Pancreas (tissue), 10 donors: ENCODE results near the gene CREBRF. TPM values are rescaled to one million over a fixed set of nuclear protein-coding genes. Genes with fewer than 3 reads are reported as not detected.

Experiments used
- ATAC-seq, 4 donors: fragments of 200-7000 bp; cut with Tn5 transposase; one replicate each; pipeline versions ENCODE4 v1.8.0 to v1.9.1; 2020; ENCODE audit warnings: mild to moderate bottlenecking in 4 of 4, moderate library complexity in 4 of 4
- DNase-seq, 6 donors: peaks; one replicate each; pipeline ENCODE4 v3.0.0-alpha.2; 2020
- FAIRE-seq: peaks from 2 replicates; lab custom pipeline; 2012; peaks lifted over from hg19 to GRCh38; lab: Jason Lieb, UNC
- H3K27ac ChIP-seq, 4 donors: fragments of 200-600 bp; sonication (generic); 1 replicate in 3 of 4; 2 replicates in 1 of 4; pipeline versions ENCODE4 v1.5.0 to v1.8.0; 2020
- H3K27me3 ChIP-seq, 4 donors: fragments of 200-600 bp; one replicate each; pipeline ENCODE4 v1.8.0; 2021
- H3K36me3 ChIP-seq, 3 donors: fragments of 200-600 bp; sonication (generic) in 1 of 3; one replicate each; pipeline versions ENCODE4 v1.5.0 to v1.8.0; 2020 to 2021
- H3K4me1 ChIP-seq, 3 donors: fragments of 200-600 bp; one replicate each; pipeline ENCODE4 v1.8.0; 2021
- H3K4me3 ChIP-seq, 4 donors: fragments of 200-600 bp; sonication (generic) in 2 of 4; one replicate each; pipeline versions ENCODE4 v1.5.0 to v1.8.0; 2020 to 2021
- H3K9me3 ChIP-seq, 4 donors: fragments of 200-600 bp; one replicate each; pipeline ENCODE4 v1.8.0; 2021
- WGBS, 2 donors: extraction: QIAGEN DNeasy Blood & Tissue Kit; methylation state at CpG; one replicate each; pipeline ENCODE4 v1.1.7; 2013; 5-methylcytosine and 5-hydroxymethylcytosine counted together
- intact Hi-C, 3 donors: fragments of 100-400 bp; cut with DNase I; formaldehyde crosslinking; loops; one replicate each; pipeline versions ENCODE4 v1.11.1 to v1.14.2; 2022
- polyA plus RNA-seq, 2 donors: library from polyadenylated mRNA; stranded (reverse); fragments of 200-250 nt; gene quantifications; one replicate each; pipeline ENCODE4 v1.2.3, GENCODE V29; 2013
- total RNA-seq, 6 donors: library from RNA; stranded (reverse); fragmentation: NEBNext Ultra II Directional in 4 of 6; extraction: Animal tissue kit (Norgen Biotek cat#: 25700) in 4 of 6; gene quantifications; one replicate each; pipeline versions ENCODE4 v1.2.1 to v1.2.4, GENCODE V29; 2021 to 2023
- TF ChIP-seq, protein P1 (sequence below), 4 donors: fragments of 200-600 bp; sonication (generic) in 3 of 4; IDR thresholded peaks; one replicate each; pipeline versions ENCODE4 v1.5.0 to v1.8.0; 2021; ENCODE audit warnings: antibody characterized with exemption in 4 of 4
- donor health status: healthy with polysubstance abuse.
- donor health status: DM: no; HTN: no; CAD: no; lungs with moderate emphysema.
- donor health status: DM: no; HTN: no; CAD: no.
- donor health status: control.
- donor health status: control.
- donor health status: Bipolar disorder and iron deficiency.
- donor health status: DM: yes; HTN: yes; CAD: no.
- donor health status: DM: no; HTN: no; CAD: no.
- donor health status: DM: no; HTN: no; CAD: no.
- donor health status: DM: yes; HTN: yes; CAD: no.

The CREBRF gene
- total and polyA plus RNA-seq, 8 donors: 3.6 to 21.4 (median 11.3) TPM

DNA sequence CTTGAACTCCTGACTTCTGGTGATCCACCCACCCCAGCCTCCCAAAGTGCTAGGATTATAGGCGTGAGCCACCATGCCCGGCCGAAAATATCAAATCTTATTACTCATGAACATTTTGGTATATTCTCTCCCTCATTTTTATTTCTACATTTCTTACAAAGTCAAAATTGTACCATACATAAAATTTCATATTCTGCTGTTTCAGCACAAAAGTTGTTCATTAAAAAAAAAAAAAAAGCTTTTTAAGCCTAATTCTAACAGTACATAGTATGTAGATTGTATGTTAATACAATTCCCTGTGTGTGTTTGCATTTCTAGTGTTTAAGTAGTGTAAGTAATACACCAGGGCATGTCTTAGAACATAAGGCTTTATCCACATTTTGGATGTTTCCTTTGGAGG, 103.1 kb downstream of the CREBRF start:
- H3K9me3 ChIP-seq: no peaks in the 10 kb centered on the region
- H3K4me3 ChIP-seq: no peak overlapping the region
- no peaks in the 10 kb centered on the region for H3K27me3 ChIP-seq
- intact Hi-C loops: no loop called here
- TF ChIP-seq, protein P1, sequence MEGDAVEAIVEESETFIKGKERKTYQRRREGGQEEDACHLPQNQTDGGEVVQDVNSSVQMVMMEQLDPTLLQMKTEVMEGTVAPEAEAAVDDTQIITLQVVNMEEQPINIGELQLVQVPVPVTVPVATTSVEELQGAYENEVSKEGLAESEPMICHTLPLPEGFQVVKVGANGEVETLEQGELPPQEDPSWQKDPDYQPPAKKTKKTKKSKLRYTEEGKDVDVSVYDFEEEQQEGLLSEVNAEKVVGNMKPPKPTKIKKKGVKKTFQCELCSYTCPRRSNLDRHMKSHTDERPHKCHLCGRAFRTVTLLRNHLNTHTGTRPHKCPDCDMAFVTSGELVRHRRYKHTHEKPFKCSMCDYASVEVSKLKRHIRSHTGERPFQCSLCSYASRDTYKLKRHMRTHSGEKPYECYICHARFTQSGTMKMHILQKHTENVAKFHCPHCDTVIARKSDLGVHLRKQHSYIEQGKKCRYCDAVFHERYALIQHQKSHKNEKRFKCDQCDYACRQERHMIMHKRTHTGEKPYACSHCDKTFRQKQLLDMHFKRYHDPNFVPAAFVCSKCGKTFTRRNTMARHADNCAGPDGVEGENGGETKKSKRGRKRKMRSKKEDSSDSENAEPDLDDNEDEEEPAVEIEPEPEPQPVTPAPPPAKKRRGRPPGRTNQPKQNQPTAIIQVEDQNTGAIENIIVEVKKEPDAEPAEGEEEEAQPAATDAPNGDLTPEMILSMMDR (IDR thresholded peaks at IDR 0.05): no peak
- WGBS, 2 donors: 63 to 92% methylated on average over 3 of the region's 3 CpGs
- H3K4me1 ChIP-seq: no peaks in the 10 kb centered on the region
- no peak overlapping the region for H3K27ac ChIP-seq
- no peak for DNase-seq
- no peak for FAIRE-seq
- ATAC-seq: no peak
- peaks cover 2 to 19% (median 3%) of the 10 kb centered on the region in 3 donors for H3K36me3 ChIP-seq

DNA sequence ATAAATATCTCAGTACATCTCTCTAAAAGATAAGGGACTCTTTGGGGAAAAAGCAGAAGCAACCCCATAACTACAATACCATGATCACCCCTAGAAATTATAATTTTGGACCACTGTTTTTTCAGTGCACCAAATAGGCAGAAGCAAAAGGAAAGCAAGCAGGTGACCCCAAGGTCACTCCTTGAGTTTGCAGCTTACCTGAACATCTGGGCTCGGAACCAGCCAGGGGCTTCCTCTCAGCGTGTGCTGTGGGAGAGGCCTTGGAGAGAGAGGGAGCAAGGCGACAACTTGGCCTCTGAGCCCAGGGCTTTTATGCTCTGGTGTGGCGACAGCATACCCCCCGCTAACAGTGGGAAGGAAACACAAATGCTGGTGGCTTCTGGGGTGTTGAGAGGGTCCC, 105.0 kb downstream of the CREBRF start:
- FAIRE-seq: no peak
- peak in 2 of 4 donors; percentile 65 to 70 for ATAC-seq
- Histone ChIP-seq H3K9me3 (no peaks in the 10 kb centered on the region), H3K27me3 (no peaks in the 10 kb centered on the region), H3K4me3 (no peak overlapping the region), H3K4me1 (no peaks in the 10 kb centered on the region), H3K27ac (no peak overlapping the region), H3K36me3 (peaks cover 0 to 15% (median 2%) of the 10 kb centered on the region in 3 donors)
- 48 to 55% methylated on average over 5 of the region's 5 CpGs for WGBS, 2 donors
- TF ChIP-seq, protein P1 (IDR thresholded peaks at IDR 0.05): no peak
- intact Hi-C loops: no loop called here
- peak in 1 of 6 donors; percentile 24 for DNase-seq

GRCh38 chr5:173163219-173163618, 107.1 kb downstream of the CREBRF start:
- no peaks in the 10 kb centered on the region for H3K27me3 ChIP-seq
- FAIRE-seq (no peak), ATAC-seq (no peak), DNase-seq (no peak)
- H3K4me3 ChIP-seq: no peak overlapping the region
- peaks cover 0 to 15% (median 2%) of the 10 kb centered on the region in 3 donors for H3K36me3 ChIP-seq
- no peaks in the 10 kb centered on the region for H3K4me1 ChIP-seq
- intact Hi-C loops: no loop called here
- no peaks in the 10 kb centered on the region for H3K9me3 ChIP-seq
- WGBS, 2 donors: 88 to 90% methylated on average over 7 of the region's 7 CpGs
- TF ChIP-seq, protein P1 (IDR thresholded peaks at IDR 0.05): no peak
- H3K27ac ChIP-seq: no peak overlapping the region

- Histone ChIP-seq H3K9me3 (no peaks in the 10 kb centered on the region), H3K4me1 (no peaks in the 10 kb centered on the region), H3K4me3 (no peak overlapping the region), H3K27me3 (no peaks in the 10 kb centered on the region), H3K36me3 (peaks cover 0 to 10% (median 0%) of the 10 kb centered on the region in 3 donors), H3K27ac (no peak overlapping the region)
- no peak for FAIRE-seq
- no peak for DNase-seq
- TF ChIP-seq, protein P1 (IDR thresholded peaks at IDR 0.05): no peak
- 85 to 88% methylated on average over 2 of the region's 2 CpGs for WGBS, 2 donors
- peak in 2 of 4 donors; percentile 46 to 53 for ATAC-seq
- intact Hi-C loops: no loop called here
Measured at GRCh38 chr5:173165177-173166016, 109.2 kb downstream of the CREBRF start.

DNA sequence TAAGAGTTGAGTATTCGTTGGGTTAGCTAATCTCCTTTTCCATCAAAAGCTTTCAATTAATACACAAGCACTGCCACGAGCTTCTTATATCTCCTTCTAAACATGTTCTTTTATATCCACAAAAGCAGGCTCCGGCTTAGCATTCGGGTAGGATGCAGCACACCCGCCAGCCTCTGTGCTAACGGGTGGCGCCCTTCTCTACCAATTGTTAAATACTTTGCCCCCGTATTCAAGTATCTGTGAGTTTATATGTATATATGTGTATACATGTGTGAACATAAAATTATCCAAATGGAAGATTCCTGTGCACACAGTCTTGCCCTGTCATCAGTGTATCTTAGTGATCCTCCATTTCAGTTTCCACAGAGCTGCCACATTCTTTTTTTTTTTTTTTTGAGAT, 116.0 kb downstream of the CREBRF start:
- no peaks in the 10 kb centered on the region for H3K4me1 ChIP-seq
- no peak overlapping the region for H3K27ac ChIP-seq
- WGBS, 2 donors: 78 to 89% methylated on average over 8 of the region's 8 CpGs
- no peaks in the 10 kb centered on the region for H3K9me3 ChIP-seq
- FAIRE-seq: no peak
- H3K27me3 ChIP-seq: no peaks in the 10 kb centered on the region
- H3K36me3 ChIP-seq: no peaks in the 10 kb centered on the region
- intact Hi-C loops: no loop called here
- no peak overlapping the region for H3K4me3 ChIP-seq
- ATAC-seq: no peak
- no peak for DNase-seq
- TF ChIP-seq, protein P1 (IDR thresholded peaks at IDR 0.05): no peak
